Hematopoietic multipotent progenitor cell treated with erythropoietin and hydrocortisone succinate and interleukin-3 and kit ligand, for 8 days (in vitro differentiated cells): Measurements from ENCODE around the gene LRIT3.

Experiments
- DNase-seq: peaks from one replicate; pipeline ENCODE4 v3.0.0-alpha.2; 2015

The LRIT3 gene

GRCh38 chr4:109912706-109913595, 65.0 kb downstream of the LRIT3 start, which contains the start of gene EGF:
TSS of gene EGF (plus strand) at chr4:109912883. CDS start at chr4:109913336, 453 bp downstream.
- peak; percentile 14 for DNase-seq

- DNase-seq, result no peak
Observed at GRCh38 chr4:109913596-109914241, 65.8 kb downstream of the LRIT3 start.

GRCh38 chr4:109914322-109914721, 66.4 kb downstream of the LRIT3 start:
- no peak for DNase-seq

- no peak for DNase-seq
Observed at GRCh38 chr4:109915385-109916026, 67.6 kb downstream of the LRIT3 start.

GRCh38 chr4:109916027-109916409, 68.1 kb downstream of the LRIT3 start:
- DNase-seq, result no peak

GRCh38 chr4:109921384-109921808, 73.5 kb downstream of the LRIT3 start:
- no peak for DNase-seq
